Measurements from ENCODE around the gene ADH4.
A peak's percentile ranks its signal among the peaks of the same experiment; 100 is the strongest.
"Not testable (repeated sequence)": the region's sequence is repeated elsewhere in the genome, so short reads cannot be mapped to it uniquely, and the experiment has no call there.

Gene ADH4

GRCh38 chr4:99144070-99144469 lies at the start of gene ADH4:
TSS of gene ADH4 (minus strand) at chr4:99144297. CDS start at chr4:99144222, 75 bp downstream.
- TF ChIP-seq, protein P1, sequence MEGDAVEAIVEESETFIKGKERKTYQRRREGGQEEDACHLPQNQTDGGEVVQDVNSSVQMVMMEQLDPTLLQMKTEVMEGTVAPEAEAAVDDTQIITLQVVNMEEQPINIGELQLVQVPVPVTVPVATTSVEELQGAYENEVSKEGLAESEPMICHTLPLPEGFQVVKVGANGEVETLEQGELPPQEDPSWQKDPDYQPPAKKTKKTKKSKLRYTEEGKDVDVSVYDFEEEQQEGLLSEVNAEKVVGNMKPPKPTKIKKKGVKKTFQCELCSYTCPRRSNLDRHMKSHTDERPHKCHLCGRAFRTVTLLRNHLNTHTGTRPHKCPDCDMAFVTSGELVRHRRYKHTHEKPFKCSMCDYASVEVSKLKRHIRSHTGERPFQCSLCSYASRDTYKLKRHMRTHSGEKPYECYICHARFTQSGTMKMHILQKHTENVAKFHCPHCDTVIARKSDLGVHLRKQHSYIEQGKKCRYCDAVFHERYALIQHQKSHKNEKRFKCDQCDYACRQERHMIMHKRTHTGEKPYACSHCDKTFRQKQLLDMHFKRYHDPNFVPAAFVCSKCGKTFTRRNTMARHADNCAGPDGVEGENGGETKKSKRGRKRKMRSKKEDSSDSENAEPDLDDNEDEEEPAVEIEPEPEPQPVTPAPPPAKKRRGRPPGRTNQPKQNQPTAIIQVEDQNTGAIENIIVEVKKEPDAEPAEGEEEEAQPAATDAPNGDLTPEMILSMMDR (conservative IDR thresholded peaks at IDR 0.05; ENCODE audit: low read depth, low read length): no peak
- H3K4me3 ChIP-seq (ENCODE audit: low read depth, low read length): no peak within 1 kb of the TSS
- peak; percentile 31 for DNase-seq (ENCODE audit: low read depth)

- DNase-seq (ENCODE audit: low read depth): no peak
- H3K4me3 ChIP-seq (ENCODE audit: low read depth, low read length): no peak overlapping the region
- TF ChIP-seq, protein P1 (conservative IDR thresholded peaks at IDR 0.05; ENCODE audit: low read depth, low read length): no peak
Observed at GRCh38 chr4:99190336-99190735, 46.2 kb upstream of the ADH4 start.

DNA sequence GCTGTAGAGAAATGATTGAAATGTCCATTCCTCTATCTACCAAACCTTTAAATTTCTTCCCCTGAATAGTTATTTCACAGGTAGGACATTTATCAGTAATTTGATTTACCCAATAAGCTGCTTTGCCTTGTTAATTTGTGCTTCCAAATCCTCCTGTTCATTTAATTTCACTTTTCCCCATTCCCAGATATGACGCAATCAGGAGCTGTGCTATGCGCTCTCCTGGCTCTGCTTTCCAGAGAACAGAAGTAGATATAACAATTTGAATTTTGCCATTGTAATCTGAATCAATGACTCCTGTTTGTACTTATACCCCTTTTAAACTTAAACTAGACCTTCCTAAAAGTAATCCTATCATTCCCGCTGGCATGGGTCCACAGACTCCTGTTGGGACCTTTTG lies 45.8 kb upstream of the ADH4 start:
- not testable (repeated sequence) for H3K4me3 ChIP-seq (ENCODE audit: low read depth, low read length); DNase-seq (ENCODE audit: low read depth)

DNA sequence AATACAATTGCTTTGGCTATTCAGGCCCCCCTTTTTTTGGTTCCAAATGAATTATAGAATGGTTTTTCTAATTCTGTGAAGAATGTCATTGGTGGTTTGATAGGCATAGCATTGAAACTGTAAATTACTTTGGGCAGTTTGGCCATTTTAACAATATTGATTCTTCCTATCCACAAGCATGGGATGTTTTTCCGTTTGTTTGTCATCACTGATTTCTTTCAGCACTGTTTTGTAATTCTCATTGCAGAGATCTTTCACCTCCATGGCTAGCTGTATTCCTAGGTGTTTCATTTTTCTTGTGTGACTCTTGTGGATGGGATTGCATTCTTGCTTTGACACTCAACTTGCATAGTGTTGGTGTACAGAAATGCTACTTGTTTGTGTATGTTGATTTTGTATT lies 41.9 kb upstream of the ADH4 start:
- TF ChIP-seq, protein P1 (conservative IDR thresholded peaks at IDR 0.05; ENCODE audit: low read depth, low read length): no peak
- no peak for DNase-seq (ENCODE audit: low read depth)
- no peak overlapping the region for H3K4me3 ChIP-seq (ENCODE audit: low read depth, low read length)

GRCh38 chr4:99185581-99185980 lies 41.5 kb upstream of the ADH4 start:
- DNase-seq (ENCODE audit: low read depth): no peak
- TF ChIP-seq, protein P1 (conservative IDR thresholded peaks at IDR 0.05; ENCODE audit: low read depth, low read length): no peak
- H3K4me3 ChIP-seq (ENCODE audit: low read depth, low read length): no peak overlapping the region

GRCh38 chr4:99180382-99181070 lies 36.4 kb upstream of the ADH4 start:
- peak; percentile 74 for DNase-seq (ENCODE audit: low read depth)
- TF ChIP-seq, protein P1 (conservative IDR thresholded peaks at IDR 0.05; ENCODE audit: low read depth, low read length): no peak
- H3K4me3 ChIP-seq (ENCODE audit: low read depth, low read length): no peak overlapping the region

DNA sequence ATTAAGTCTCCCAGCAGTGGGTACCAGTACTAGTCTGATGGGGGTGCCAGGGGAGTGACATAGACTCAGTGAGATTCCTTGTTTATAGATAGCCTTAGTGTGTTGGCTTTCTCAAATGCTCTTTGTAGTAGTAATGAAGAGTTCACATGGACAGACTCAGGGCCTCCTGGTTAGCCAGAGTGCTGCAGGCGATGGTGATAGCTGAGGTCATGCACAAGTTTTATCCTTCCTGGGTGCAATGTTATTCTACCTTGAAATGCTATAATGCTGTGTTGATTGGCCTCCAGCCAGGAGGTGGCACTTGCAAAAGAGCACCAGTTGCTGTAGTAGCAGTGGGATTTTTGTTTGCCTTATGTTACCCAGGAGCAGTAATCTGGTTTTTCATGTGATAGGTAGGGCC lies 35.5 kb upstream of the ADH4 start:
- TF ChIP-seq, protein P1 (conservative IDR thresholded peaks at IDR 0.05; ENCODE audit: low read depth, low read length): no peak

More for the DNA sequence above, 35.5 kb upstream of the ADH4 start:
- DNase-seq (ENCODE audit: low read depth): no peak
- no peak overlapping the region for H3K4me3 ChIP-seq (ENCODE audit: low read depth, low read length)

All from choroid plexus epithelial cell (primary cell).